ENCODE measurements around the gene GALNT2.

- TF ChIP-seq YY1 (IDR thresholded peaks at IDR 0.05; ENCODE audit: low read depth, low read length), result no peak
- TF ChIP-seq FOXM1 (IDR thresholded peaks at IDR 0.05; ENCODE audit: low read depth, low read length), result no peak
- no peak for TF ChIP-seq GABPA (IDR thresholded peaks at IDR 0.05; ENCODE audit: low read depth)
- TF ChIP-seq CTCF (IDR thresholded peaks at IDR 0.05 in 2 of 3, conservative IDR thresholded peaks at IDR 0.05 in 1 of 3; ENCODE audit: control insufficient read depth in 2 of 3, extremely low read depth in 1 of 3, insufficient read depth in 1 of 3, low read depth in 3 of 3, low read length in 3 of 3), result no peak
- TF ChIP-seq PAX8 (IDR thresholded peaks at IDR 0.05), result no peak
- TF ChIP-seq SMAD5 (IDR thresholded peaks at IDR 0.05; ENCODE audit: low read depth), result no peak
- TF ChIP-seq ATF3 (IDR thresholded peaks at IDR 0.05; ENCODE audit: borderline replicate concordance, extremely low read depth, low read depth, low read length), result no peak
- no peak for TF ChIP-seq USF1 (IDR thresholded peaks at IDR 0.05; ENCODE audit: borderline replicate concordance, extremely low read length, insufficient read depth, low read depth, low read length)
- TF ChIP-seq EZH2 (IDR thresholded peaks at IDR 0.05; ENCODE audit: borderline replicate concordance, control insufficient read depth, low read depth, low read length), result no peak
- no peak for TF ChIP-seq ZBTB33 (IDR thresholded peaks at IDR 0.05)
- TF ChIP-seq ATF2 (IDR thresholded peaks at IDR 0.05; ENCODE audit: low read length), result no peak
- no peak for TF ChIP-seq SUZ12 (IDR thresholded peaks at IDR 0.05; ENCODE audit: unreplicated experiment)
- TF ChIP-seq REST (IDR thresholded peaks at IDR 0.05; ENCODE audit: low read depth, low read length), result no peak
- TF ChIP-seq BHLHE40 (IDR thresholded peaks at IDR 0.05; ENCODE audit: borderline replicate concordance in 1 of 2, low read depth in 2 of 2, low read length in 1 of 2), result no peak
These were observed 224.9 kb downstream of the GALNT2 start for GRCh38 chr1:230291731-230292620.
